ENCODE results near the gene BLVRA.
"Not testable (repeated sequence)": the region's sequence is repeated elsewhere in the genome, so short reads cannot be mapped to it uniquely, and the experiment has no call there.

BLVRA gene, protein sequence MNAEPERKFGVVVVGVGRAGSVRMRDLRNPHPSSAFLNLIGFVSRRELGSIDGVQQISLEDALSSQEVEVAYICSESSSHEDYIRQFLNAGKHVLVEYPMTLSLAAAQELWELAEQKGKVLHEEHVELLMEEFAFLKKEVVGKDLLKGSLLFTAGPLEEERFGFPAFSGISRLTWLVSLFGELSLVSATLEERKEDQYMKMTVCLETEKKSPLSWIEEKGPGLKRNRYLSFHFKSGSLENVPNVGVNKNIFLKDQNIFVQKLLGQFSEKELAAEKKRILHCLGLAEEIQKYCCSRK

DNA sequence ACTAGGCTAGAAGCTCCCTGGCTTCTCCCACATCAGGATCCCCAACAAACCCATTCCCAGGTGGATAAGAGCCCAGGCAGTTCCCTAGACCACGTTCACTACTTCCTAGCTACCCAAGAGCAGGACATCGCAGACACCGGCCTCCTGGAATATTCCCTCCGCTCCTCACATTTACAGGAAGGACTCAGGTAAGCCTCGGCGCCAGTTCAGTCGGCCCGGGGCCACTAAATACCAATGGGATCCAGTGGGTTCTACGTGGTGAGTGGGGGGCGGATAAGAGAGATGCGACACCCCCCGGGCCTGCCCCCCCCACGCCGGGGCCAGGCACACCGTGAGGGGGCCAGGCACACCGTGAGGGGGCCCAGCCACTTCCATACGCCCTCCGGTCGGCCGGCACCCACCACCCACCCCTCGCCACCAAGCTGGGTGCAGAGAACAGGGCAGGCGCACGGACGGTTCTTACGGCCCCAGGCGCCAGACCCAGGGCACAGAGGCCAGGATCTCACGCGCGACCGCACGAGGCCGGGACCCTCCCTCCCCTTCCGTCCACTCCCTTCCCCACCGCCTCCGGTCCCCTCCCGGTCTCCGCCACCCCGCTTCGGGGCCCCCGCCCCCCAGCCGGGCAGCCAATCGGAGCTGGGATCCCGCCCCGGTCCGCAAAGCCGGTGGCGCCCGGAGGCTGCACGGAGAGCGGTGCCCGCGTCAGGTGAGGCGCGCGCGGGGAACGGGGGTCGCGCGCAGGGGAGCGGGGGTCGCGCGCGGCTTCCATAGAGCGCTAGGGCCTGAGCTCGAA lies at the start of gene BLVRA:
BLVRA (plus strand) TSS at position 652 of the 793 bp plus-strand sequence. CDS start 12,479 bp downstream, outside the sequence.
- DNase-seq: peak; percentile 41

DNA sequence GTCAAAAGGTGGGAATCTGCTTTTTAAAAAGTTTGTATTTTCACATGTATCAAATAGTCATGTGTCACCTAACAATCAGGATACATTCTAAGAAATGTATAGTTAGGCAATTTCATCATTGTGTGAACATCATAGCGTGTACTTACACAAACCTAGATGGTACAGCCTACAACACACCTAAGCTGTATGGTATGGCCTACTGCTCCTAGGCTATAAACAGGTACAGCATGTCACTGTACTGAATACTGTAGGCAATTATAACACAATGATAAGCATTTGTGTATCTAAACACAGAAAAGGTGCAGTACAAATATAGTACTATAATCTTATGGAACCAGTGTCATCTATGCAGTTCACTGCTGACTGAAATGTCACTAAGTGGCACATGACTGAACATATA lies 47.0 kb upstream of the BLVRA start:
- DNase-seq: no peak

DNA sequence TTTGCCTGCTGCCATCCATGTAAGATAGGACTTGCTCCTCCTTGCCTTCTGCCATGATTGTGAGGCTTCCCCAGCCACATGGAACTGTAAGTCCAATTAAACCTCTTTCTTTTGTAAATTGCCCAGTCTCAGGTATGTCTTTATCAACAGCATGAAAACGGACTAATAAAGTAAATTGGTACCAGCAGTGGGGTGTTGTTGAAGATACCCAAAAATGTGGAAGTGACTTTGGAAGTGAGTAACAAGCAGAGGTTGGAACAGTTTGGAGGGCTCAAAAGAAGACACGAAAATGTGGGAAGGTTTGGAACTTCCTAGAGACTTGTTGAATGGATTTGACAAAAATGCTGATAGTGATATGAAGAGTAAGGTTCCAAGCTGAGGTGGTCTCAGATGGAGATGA lies 42.5 kb upstream of the BLVRA start:
- not testable (repeated sequence) for DNase-seq

DNA sequence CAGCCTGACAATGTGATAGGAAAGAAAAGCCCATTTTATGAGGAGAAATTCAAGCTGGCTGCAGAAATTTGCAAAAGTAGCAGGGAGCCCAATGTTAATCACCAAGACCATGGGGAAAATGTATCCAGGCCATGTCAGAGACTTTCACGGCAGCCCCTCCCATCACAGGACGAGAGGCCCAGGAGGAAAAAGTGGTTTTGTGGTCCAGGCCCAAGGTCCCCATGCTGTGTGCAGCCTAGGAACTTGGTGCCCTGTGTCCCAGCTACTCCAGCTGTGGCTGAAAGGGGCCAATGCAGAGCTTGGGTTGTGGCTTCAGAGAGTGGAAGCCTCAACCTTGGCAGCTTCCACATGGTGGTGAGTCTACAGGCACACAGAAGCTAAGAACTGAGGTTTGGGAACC lies 41.9 kb upstream of the BLVRA start:
- DNase-seq: no peak

DNA sequence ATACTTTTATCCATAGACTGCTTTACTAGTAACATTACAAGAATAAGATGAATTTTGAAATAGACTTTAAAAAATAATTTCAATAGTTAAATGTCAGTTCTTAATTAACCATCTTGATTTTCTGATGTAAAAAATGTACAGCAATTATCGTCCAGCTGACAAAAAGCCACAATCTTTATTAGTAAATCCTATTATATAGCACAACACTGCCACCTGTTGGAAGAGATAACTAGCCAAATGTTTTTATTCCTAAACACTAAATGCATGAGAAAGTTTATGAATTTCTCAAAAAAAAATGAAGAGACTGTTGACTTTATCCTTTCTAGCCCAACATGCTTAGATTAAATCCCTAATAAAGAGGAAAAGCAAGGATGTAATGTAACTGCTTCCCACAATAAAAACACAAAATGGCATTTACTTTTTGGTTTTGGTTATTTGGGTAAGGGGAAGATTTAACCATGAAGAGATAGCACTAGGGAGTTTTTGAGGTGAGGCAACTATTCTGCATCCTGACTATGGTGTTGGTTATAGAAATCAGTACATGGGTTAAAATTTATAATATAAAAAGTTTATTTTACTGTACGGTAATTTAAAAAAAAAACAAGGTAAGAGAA lies 37.2 kb upstream of the BLVRA start:
- DNase-seq: peak; percentile 64

DNA sequence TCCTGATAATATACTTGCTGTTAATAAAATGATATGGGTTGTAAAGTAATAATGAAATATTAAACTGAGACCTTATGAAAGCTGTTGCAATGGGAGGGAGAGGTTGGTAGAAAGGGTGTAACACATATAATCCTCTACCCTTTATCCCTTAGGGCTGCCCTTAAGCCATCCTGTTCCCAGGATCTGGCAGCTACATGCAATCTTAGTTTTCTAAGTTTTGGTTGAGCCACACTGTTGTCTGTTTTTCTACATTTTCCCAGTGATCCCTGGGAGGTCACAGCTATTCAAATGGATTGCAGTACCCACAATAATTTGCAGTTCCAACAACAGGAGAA lies 35.5 kb upstream of the BLVRA start:
- no peak for DNase-seq

DNA sequence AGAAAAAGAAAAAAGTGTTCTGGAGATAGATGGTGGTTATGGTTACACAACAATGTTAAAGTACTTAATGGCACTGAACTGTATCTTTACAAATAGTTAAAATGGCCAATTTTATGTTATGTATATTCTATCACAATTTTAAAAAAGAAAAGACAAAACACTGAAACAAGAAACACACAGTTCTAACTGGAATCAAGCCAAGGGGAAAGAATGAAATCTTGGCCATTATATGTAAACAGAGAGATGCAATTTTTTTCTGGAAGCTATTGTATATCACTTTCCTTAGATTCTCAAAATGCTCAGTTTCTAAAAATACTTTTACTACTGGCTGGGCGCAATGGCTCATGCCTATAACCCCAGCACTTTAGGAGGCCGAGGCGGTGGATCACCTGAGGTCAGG lies 33.2 kb upstream of the BLVRA start:
- no peak for DNase-seq

DNA sequence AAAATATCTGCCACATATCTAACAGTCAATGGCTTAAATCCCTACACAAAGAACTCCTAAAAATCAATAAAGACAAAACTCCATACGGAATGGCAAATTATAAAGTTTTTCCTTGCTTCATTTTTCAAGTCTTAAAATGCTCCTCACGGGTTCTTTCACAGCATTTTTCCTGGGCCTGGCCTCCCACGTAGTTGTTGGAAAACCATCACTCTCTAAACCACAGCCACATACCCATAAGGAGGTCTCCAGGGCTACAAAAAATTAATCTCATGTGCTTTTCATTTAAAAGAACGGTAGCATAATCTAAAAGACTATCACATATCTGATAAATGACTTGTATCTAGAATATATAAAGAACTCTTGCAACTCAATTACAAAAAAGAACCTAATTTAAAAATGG lies 32.0 kb upstream of the BLVRA start:
- DNase-seq: no peak

DNA sequence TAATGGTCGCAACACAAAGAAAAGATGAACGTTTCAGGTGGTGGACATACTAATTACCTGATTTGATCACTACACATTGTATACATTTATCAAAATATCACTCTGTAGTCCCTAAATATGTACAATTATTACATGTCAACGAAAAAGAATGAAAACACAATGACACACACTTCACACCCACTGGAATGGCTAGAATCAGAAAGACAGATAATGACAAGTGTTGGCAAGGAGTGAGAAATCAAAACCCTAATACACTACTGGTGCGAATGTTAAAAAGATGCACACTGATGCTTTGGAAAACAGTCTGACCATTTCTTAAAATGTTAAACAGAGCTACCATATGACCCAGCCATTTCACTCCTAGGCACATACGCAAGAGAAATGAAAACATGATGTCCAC lies 31.5 kb upstream of the BLVRA start:
- DNase-seq: no peak

DNA sequence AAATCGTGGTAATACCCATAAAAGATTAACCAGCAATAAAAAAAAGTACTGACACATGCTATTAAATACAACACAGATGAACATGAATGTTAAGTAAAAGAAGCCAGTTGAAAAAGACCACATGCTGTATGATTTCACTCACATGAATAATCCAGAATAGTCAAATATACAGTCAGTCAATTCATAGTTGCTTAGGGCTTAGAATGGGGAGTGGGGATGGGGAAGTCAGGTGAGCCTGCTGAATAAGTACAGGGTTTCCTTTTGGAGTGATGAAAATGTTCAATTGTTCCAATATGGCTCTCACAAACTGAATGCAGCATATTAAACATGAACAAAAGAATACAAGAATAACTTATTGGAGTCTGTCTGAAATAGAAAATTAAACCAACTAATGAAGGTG lies 31.0 kb upstream of the BLVRA start:
- no peak for DNase-seq

DNA sequence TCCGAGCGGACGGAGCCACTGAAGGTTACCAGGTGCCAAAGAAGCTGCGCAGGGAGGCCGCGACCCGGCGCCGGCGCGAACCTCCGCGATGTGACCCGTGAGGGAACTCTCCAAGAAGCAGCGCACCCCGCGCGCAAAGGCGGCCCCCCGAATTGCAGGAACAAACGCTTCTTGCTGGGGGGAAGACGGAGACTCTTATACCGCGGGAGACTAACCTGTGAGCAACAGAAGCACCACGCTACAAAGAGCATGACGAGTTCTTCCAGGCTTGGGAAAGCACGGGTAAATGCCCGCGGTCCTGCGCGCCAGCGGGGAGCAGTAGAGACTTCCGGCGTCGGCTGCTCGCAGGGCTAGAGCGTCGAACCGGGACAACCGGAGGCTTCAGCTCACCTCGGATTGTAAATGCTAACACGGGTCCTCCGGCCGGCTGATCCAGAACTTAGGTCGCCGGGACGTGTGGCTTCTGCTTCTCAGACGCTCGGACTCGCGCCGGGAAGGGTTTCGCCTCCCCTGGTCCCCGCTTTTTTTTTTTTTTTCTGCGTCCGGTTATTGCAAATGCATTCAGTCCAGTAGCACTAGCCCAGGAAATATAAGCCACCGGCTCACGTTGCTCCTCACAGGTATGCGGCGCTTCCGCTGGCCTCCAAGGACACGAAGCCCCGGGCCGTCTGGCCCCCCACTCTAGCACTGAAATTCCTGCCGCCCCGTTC lies 29.1 kb upstream of the BLVRA start, which contains the start of gene COA1:
COA1 (minus strand) TSS at position 310 of the 710 bp plus-strand sequence. CDS start 80,909 bp downstream, outside the sequence.
- DNase-seq: peak; percentile 91

DNA sequence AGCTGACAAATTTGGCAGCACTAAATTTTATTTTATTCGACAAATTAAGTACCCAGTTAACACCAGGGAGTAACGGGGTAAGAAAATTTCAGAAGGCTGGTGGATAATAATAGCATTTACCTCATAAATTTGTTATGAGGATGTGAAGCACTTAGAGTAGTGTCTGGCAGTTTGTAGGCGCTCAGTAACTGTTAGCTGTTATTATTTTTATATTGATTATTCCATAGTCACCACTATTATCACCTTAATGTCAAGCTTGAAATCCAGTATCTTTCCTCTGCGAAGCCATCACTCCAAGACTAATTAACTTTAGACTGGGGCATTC lies 28.6 kb upstream of the BLVRA start:
- DNase-seq: peak; percentile 31

DNA sequence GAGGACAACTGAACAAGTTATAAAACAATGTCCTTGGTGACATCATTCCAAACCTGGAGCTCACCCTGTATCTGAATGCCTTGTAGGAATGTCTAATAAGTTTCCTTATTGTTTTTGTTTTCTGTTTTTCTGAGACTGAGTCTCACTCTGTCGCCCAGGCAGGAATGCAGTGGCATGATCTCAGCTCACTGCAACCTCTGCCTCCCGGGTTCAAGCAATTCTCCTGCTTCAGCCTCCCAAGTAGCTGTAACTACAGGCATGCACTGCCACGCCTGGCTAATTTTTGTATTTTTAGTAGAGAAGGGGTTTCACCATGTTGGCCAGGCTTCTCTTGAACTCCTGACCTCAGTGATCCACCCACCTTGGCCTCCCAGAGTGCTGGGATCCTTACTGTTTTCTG lies 27.0 kb upstream of the BLVRA start:
- not testable (repeated sequence) for DNase-seq

DNA sequence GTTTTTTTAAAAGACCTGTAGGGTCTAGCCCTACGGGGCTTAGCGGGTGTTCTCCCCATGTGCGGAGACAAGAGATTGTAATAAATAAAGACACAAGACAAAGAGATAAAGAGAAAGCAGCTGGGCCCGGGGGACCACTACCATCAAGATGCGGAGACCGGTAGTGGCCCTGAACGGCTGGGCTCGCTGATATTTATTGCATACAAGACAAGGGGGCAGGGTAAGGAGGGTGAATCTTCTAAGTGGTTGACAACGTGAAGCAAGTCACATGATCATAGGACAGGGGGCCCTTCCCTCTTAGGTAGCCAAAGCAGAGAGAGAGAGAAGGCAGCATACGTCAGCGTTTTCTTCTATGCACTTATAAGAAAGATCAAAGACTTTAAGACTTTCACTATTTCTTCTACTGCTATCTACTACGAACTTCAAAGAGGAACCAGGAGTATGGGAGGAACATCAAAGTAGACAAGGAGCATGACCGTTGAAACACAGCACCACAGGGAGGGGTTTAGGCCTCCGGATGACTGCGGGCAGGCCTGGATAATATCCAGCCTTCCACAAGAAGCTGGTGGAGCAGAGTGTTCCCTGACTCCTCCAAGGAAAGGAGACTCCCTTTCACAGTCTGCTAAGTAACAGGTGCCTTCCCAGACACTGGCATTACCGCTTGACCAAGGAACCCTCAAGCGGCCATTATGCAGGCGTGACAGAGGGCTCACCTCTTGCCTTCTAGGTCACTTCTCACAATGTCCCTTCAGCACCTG lies 23.7 kb upstream of the BLVRA start:
- not testable (repeated sequence) for DNase-seq

DNA sequence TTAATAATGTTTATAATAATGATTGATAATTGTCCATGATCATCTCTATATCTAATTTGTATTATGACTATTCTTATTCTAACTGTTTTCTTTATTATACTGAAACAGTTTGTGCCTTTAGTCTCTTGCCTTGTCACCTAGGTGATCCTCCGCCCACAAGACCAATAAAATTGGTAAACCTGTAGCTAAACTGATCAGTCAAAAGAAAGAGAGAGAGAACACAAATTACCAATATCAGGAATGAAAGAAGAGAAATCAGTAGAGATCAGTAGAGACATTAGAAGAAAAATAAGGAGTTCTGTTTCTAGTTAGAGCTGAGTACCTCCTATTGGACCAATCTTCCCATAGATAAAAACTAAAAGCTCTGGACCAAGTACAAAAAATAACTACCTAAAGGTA lies 23.1 kb upstream of the BLVRA start:
- no peak for DNase-seq

DNA sequence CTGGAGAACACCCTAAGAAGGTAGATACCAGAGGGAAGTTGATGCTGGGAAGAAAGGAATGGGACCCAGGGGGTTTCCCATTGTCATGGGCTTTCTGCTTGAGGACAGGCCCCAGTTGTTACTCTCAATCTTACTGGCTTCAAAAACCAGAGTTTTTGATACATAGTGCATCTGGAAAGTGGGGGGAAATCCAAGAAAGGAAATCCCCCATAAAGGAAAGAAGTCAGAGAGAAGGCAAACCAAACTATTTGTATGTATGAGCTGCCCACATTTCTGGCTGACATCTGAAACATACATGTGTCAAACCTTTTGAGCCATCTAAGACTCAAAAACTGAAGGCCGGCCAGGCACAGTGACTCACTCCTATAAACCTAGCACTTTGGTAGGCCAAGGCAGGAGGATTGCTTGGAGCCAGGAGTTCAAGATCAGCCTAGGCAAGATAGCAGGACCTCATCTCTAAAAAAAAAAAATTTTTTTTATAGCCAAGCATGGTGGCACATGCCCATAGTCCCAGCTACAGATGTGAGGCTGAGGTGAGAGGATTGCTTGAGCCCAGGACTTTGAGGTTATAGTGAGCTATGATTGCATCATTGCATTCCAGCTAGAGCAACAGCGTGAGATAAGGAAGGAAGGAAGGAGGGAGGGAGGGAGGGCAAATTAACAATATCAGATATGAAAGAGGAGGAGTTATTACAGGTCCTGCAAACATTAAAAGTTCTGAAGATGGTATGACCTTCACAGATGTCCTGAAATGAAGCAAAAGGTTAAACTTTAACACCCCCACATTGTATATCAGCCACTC lies 22.5 kb upstream of the BLVRA start:
- no peak for DNase-seq

DNA sequence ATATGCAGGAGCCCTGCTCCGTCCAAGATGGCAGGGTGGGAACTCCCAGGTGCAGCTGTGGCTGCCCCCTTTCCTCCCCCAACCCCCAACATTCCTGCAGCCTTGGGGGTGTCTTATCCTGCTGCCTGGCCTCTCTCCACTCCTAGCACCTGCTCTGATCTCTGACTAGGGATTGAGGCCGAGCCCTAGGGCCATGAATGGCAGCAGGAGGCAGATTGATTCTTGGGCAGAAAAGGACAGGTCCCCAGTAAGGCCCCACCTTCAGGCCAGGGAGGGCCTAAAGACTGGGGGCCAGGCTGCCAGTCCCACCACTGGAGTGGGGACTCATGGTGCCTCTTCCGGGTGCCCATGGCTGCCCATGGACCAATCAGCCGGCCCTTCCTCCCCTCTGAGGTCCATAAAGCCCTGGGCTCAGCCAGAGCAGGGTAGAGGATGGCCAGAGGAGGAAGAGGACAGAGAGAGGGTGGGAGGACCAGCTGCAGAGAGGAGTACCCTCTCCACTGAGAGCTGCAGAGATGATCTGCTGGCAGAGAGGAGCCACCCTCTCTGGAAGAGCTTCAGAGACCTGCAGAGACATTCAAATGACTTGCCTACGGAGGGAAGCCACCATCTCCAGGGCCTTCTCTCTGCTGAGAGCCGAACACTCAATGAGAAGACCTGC lies 20.9 kb upstream of the BLVRA start:
- DNase-seq: no peak

DNA sequence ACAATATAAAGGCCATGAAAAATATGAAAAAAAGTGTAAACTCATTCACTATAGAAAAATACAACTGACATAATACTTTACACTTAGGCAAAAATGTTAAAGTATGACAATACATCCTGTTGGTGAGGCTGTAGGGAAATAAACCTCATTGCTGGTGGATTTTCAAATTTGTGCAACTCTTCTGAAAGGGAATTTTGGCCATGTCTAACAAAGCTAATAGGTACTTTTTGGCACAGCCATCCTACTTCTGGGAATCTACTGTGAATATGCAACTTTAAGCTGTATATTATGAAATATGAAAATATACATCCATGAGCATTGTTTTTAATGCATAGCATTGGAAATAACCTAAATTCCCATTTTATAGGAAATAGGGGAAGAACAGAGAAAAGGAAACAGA lies 15.8 kb upstream of the BLVRA start:
- no peak for DNase-seq

DNA sequence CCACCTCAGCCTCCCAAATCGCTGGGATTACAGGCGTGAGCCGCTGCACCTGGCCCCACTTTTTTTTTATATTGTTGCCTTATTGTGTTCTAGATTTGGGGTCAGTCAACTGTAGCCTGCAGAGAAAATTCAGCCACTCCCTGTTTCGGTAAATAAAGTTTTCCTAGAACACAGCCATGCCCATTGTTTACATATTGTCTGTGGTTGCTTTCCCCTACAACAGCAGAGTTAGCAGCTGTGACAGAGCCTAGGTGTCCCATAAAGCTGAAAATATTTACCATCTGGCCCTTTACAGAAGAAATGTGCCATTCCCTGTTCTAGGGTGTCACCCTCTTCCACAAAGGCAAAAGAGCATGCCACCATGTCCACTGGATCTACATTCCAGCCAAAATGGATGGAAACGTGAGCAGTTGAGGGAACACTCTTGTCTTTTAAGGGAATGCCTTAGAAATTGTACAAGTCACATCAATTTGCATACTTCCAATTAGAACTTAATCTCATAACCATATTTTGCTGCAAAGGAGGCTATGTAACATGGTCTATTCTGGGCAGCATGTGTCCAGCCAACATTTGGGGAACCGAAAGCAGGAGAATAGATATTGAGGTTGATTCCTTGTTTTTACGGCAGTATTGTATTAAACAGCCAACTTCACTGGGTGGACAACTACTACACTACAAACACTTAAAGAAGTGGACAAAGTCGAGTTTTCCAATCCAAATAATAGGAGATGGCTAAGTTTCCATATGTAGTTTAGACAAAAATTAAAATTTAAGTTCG lies 11.0 kb upstream of the BLVRA start:
- no peak for DNase-seq

DNA sequence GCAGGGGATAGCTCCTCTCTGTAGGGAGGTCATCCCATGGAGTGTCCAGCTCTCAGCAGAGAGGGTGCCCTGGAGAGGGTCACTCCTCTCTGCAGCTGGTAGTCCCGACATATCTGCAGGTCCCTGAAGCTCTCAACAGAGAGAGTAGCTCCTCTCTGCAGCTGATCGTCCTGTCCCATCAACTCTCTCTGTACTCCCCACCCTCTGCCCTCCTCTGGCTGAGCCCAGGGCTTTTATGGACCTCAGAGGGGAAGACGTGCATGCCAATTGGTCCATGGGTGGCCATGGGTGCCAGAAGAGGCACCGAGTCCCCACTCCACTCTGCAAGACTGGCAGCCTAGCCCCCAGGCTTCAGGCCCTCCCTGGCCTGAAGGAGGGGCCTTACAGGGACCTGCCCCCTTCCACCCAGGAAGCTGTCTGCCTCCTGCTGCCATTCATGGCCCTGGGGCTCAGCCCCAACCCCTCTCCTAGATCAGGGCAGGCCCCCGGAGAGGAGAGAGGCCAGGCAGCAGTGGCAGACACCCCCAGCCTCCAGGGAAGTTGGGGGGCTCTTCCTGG lies 9.0 kb upstream of the BLVRA start:
- DNase-seq: no peak
